LNCaP clone FGC (cell line): ENCODE results near the gene BRSK2.

Experiments
- DNase-seq: peaks from one replicate; pipeline ENCODE4 v3.0.0-alpha.2; 2011; ENCODE audit warnings: low read depth
- H3K4me3 ChIP-seq: 2 replicates; pipeline ENCODE4 v1.5.1; 2011; ENCODE audit warnings: mild to moderate bottlenecking, low read depth, low read length, control low read depth
- CTCF ChIP-seq: IDR thresholded peaks from 2 replicates; pipeline ENCODE4 v1.5.1; 2012; ENCODE audit warnings: mild to moderate bottlenecking; ENCODE audit not compliant: control insufficient read depth, insufficient read depth; ENCODE audit errors: extremely low read depth

BRSK2 gene

DNA sequence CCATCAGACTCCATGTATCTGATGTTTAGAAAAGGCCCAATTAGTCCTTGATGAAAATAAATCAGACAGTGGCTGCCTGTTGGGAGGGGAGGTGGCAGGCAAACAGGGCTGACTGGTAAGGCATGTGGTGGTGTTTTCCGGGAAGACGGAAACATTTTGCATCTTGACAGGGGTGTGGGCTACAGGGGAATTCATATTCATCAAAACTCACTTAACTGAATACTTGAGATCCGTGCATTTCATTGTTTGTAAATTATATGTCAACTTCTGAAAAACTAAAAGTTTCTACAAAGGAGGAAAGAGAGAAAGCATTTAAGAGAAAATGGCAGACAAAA lies 107.0 kb downstream of the BRSK2 start:
- DNase-seq = no peak
- no peak overlapping the region for H3K4me3 ChIP-seq
- no peak for TF ChIP-seq CTCF

GRCh38 chr11:1497600-1497999 lies 107.9 kb downstream of the BRSK2 start:
- no peak for TF ChIP-seq CTCF
- H3K4me3 ChIP-seq = no peak overlapping the region
- no peak for DNase-seq

GRCh38 chr11:1498262-1498661 lies 108.5 kb downstream of the BRSK2 start:
- no peak for TF ChIP-seq CTCF
- no peak overlapping the region for H3K4me3 ChIP-seq
- no peak for DNase-seq

DNA sequence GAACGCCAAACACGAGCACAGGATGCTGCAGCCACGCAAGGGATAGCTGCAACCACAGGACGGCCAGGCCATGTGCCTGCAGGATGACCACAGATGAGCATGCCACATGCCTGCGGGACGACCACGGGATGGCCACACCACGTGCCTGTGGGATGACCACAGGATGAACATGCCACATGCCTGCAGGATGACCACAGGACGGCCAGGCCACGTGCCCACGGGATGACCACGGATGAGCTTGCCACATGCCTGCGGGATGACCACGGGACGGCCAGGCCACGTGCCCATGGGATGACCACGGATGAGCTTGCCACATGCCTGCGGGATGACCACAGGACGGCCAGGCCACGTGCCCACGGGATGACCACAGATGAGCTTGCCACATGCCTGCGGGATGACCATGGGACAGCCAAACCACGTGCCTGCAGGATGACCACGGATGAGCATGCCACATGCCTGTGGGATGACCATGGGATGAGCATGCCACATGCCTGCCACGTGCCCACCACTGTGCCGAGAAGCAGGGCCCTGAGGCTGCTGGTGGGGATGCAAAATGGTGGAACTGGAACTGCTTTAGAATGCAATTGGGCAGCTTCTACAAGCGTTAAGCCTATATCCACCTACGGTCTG lies 109.6 kb downstream of the BRSK2 start:
- no peak for DNase-seq
- TF ChIP-seq CTCF = no peak
- H3K4me3 ChIP-seq = no peak overlapping the region

DNA sequence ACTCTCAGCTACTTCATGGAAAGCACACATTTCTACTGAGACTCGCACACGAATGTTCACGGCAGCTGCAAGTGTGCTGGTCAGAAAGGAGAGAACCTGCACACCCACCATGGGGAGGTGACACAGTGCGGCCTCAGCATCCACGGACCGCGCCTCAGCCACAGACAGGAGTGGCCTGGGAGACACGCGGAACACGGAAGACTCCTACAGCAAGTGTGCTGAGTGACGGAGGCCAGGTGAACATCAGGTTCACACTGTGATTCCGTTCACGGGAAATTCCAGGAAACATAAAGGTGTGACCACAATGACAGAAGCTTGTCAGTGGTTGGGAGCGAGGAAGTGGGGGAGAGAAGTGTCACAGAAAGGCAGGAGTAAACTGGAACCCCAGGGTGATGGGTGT lies 110.2 kb downstream of the BRSK2 start:
- no peak for TF ChIP-seq CTCF
- no peak overlapping the region for H3K4me3 ChIP-seq
- no peak for DNase-seq

DNA sequence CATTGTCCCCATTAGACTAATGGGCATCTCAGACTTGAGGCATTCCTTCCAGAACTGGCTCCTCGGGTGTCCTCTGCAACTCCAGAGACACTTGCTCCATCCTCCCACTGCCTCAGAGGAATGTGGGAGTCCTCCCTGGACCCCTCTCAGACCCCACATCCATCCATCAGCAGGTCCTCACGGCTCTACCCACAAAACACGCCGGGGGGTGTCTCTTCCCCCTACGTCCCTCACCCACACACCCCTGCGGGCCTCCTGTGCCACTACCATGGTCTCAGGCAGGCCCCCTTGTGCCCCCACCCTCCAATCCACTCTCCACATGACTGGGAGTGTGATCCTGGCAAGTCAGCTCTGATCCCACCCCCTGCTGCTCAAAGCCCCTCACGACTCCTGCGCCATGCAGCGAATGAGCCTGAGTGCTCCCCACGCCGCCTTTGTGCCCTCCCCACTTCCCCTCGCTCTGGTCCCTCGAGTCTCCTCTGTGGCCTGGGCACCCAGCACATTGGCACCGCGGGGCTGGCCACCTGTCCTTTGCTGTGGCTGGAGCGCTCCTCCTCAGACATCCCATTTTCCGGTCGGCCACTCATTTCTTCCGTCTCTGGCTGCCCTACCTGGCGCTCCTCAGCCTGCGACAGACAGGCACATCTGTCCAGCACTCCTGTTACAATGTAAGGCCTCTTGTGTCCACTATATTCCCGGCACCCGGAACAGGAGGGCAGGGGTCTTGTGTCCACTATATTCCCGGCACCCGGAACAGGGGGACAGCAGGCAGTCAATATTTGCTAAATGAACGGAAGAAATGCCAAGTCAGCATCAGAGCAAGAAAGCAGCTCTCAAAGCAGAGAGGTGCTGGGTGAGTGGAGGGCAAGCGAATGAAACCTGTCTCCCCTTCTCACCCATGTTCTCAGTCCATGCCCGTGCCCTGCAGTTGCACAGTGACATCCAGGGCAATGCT lies 111.0 kb downstream of the BRSK2 start:
- DNase-seq = no peak
- H3K4me3 ChIP-seq = no peak overlapping the region

More for the DNA sequence above, 111.0 kb downstream of the BRSK2 start:
- TF ChIP-seq CTCF = no peak
